A549 (cell line): ENCODE data around the gene PLCH2.

Experiments
- CTCF ChIP-seq: fragments of >200 bp; sonication (Bioruptor Twin); formaldehyde crosslinking; IDR thresholded peaks from 3 replicates; pipeline ENCODE4 v1.5.1; 2016
- JUN ChIP-seq, 2 experiments: fragments of >200 bp; sonication (Bioruptor Twin); formaldehyde crosslinking; IDR thresholded peaks; 2 replicates in 1 of 2; 3 replicates in 1 of 2; pipeline ENCODE4 v1.6.1; 2016 to 2017
- KDM1A ChIP-seq: fragments of 200-600 bp; sonication (generic); IDR thresholded peaks from 2 replicates; pipeline ENCODE4 v1.6.1; 2016; ENCODE audit warnings: low read depth, mild to moderate bottlenecking
- POLR2A ChIP-seq: IDR thresholded peaks from 2 replicates; pipeline ENCODE4 v1.6.1; 2012; ENCODE audit warnings: mild to moderate bottlenecking, low read length
- POLR2AphosphoS2 ChIP-seq: conservative IDR thresholded peaks from 2 replicates; pipeline ENCODE4 v1.6.1; 2012; ENCODE audit warnings: low read length, improper control_type of control experiment, inconsistent platforms
- RAD21 ChIP-seq, 2 experiments: fragments of >200 bp in 1 of 2; sonication (Bioruptor Twin) in 1 of 2; formaldehyde crosslinking in 1 of 2; IDR thresholded peaks in 1 of 2; conservative IDR thresholded peaks in 1 of 2; 2 replicates in 1 of 2; 3 replicates in 1 of 2; pipeline ENCODE4 v1.6.1; 2012 to 2018; ENCODE audit warnings: inconsistent platforms in 1 of 2
- TF ChIP-seq, protein P1 (sequence below): fragments of 200-600 bp; sonication (generic); IDR thresholded peaks from 2 replicates; pipeline ENCODE4 v1.6.1; 2016; ENCODE audit warnings: antibody characterized with exemption, mild to moderate bottlenecking, moderate library complexity

- no peak for TF ChIP-seq CTCF
- no peak for TF ChIP-seq POLR2A
- no peak for TF ChIP-seq KDM1A
- TF ChIP-seq, protein P1, sequence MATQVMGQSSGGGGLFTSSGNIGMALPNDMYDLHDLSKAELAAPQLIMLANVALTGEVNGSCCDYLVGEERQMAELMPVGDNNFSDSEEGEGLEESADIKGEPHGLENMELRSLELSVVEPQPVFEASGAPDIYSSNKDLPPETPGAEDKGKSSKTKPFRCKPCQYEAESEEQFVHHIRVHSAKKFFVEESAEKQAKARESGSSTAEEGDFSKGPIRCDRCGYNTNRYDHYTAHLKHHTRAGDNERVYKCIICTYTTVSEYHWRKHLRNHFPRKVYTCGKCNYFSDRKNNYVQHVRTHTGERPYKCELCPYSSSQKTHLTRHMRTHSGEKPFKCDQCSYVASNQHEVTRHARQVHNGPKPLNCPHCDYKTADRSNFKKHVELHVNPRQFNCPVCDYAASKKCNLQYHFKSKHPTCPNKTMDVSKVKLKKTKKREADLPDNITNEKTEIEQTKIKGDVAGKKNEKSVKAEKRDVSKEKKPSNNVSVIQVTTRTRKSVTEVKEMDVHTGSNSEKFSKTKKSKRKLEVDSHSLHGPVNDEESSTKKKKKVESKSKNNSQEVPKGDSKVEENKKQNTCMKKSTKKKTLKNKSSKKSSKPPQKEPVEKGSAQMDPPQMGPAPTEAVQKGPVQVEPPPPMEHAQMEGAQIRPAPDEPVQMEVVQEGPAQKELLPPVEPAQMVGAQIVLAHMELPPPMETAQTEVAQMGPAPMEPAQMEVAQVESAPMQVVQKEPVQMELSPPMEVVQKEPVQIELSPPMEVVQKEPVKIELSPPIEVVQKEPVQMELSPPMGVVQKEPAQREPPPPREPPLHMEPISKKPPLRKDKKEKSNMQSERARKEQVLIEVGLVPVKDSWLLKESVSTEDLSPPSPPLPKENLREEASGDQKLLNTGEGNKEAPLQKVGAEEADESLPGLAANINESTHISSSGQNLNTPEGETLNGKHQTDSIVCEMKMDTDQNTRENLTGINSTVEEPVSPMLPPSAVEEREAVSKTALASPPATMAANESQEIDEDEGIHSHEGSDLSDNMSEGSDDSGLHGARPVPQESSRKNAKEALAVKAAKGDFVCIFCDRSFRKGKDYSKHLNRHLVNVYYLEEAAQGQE, result no peak
- no peak for TF ChIP-seq JUN (IDR thresholded peaks at IDR 0.05)
- no peak for TF ChIP-seq POLR2AphosphoS2
- TF ChIP-seq RAD21 (conservative IDR thresholded peaks at IDR 0.05 in 1 of 2, IDR thresholded peaks at IDR 0.05 in 1 of 2), result no peak
Measured at GRCh38 chr1:2510366-2511155, 34.5 kb downstream of the PLCH2 start.
